SK-N-MC (cell line): ENCODE data around the gene ARAP2.

ENCODE experiments used
- EZH2 ChIP-seq: fragments of 200-600 bp; sonication (generic); IDR thresholded peaks from one replicate; pipeline ENCODE4 v1.6.1; 2017; ENCODE audit warnings: antibody characterized with exemption
- POLR2AphosphoS5 ChIP-seq: IDR thresholded peaks from 2 replicates; pipeline ENCODE4 v1.6.1; 2012; ENCODE audit warnings: mild to moderate bottlenecking, low read depth, low read length, borderline replicate concordance

- TF ChIP-seq POLR2AphosphoS5, result no peak
- no peak for TF ChIP-seq EZH2
Measured at GRCh38 chr4:36226430-36227227, 17.7 kb downstream of the ARAP2 start.
